ENCODE data around the gene XPO4. TPM values are rescaled to one million over a fixed set of nuclear protein-coding genes. Genes with fewer than 3 reads are reported as not detected.

XPO4 gene
- total RNA-seq, 1 donor from 2014 or later, result 32.0 TPM

DNA sequence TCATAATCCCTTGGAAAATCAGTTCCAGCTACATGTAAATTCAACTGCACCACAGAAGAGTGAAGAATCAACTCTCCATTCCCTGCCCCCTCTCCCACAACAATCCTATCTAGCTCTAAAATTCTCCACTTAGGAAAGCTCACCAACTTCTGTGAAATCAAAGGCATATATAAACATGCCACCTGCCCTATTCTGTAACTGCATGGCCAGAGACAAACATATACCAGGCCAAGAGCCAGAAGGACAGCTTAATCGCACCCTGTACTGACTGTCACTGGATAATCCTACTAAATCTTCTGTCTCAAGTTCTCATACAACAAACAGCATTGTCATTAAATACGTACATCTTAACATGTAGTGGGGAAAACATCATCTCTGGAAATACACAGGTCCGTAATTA lies 70.6 kb downstream of the XPO4 start:
- H3K27me3 ChIP-seq (ENCODE audit: low read depth), result no peaks in the 10 kb centered on the region
- no peak for DNase-seq
- H3K4me3 ChIP-seq, result peak overlapping the region; percentile 60
- peaks cover 24% of the 10 kb centered on the region for H3K4me1 ChIP-seq
- intact Hi-C loops (cut with micrococcal nuclease), result no loop called here
- H3K36me3 ChIP-seq, result peaks cover 28% of the 10 kb centered on the region
- TF ChIP-seq, protein P1, sequence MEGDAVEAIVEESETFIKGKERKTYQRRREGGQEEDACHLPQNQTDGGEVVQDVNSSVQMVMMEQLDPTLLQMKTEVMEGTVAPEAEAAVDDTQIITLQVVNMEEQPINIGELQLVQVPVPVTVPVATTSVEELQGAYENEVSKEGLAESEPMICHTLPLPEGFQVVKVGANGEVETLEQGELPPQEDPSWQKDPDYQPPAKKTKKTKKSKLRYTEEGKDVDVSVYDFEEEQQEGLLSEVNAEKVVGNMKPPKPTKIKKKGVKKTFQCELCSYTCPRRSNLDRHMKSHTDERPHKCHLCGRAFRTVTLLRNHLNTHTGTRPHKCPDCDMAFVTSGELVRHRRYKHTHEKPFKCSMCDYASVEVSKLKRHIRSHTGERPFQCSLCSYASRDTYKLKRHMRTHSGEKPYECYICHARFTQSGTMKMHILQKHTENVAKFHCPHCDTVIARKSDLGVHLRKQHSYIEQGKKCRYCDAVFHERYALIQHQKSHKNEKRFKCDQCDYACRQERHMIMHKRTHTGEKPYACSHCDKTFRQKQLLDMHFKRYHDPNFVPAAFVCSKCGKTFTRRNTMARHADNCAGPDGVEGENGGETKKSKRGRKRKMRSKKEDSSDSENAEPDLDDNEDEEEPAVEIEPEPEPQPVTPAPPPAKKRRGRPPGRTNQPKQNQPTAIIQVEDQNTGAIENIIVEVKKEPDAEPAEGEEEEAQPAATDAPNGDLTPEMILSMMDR (IDR thresholded peaks at IDR 0.05; ENCODE audit: borderline replicate concordance), result no peak
- peak overlapping the region; percentile 83 for H3K27ac ChIP-seq (replicated peaks)
- H3K9me3 ChIP-seq (replicated peaks), result no peaks in the 10 kb centered on the region

DNA sequence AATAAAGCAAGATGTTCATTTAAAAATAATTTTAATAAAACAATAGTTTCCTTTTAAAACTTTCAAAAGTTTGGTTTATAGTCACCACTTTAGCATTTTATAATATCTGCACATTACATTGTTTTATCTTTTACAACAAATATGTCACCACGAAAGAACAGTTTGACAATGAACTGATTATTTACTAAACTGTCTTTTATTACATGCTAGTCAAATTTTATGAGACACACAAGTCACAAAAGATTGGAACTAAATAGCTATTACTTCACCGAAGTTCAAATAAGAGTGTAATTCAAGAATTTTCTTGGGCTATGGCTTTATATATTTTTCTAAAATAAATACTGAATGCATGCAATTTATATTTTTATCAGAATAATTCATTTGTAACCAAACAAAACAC lies 71.3 kb downstream of the XPO4 start:
- peak overlapping the region; percentile 83 for H3K27ac ChIP-seq (replicated peaks)
- peaks cover 31% of the 10 kb centered on the region for H3K4me1 ChIP-seq

GRCh38 chr13:20828539-20829364 lies 73.8 kb downstream of the XPO4 start:
- DNase-seq, result no peak
- Histone ChIP-seq H3K9me3 (replicated peaks) (no peaks in the 10 kb centered on the region), H3K27ac (replicated peaks) (peak overlapping the region; percentile 83), H3K4me1 (peaks cover 54% of the 10 kb centered on the region), H3K4me3 (peak overlapping the region; percentile 52), H3K36me3 (peaks cover 9% of the 10 kb centered on the region), H3K27me3 (ENCODE audit: low read depth) (no peaks in the 10 kb centered on the region)
- TF ChIP-seq, protein P1 (IDR thresholded peaks at IDR 0.05; ENCODE audit: borderline replicate concordance), result peak; percentile 90
- intact Hi-C loops (cut with micrococcal nuclease), result loop anchor here (5.0 kb wide), 1 partner anchor 116 kb away; no protein-coding TSS in a partner anchor

More for the DNA sequence above, 71.3 kb downstream of the XPO4 start:
- TF ChIP-seq, protein P1 (IDR thresholded peaks at IDR 0.05; ENCODE audit: borderline replicate concordance), result no peak
- no peaks in the 10 kb centered on the region for H3K27me3 ChIP-seq (ENCODE audit: low read depth)
- intact Hi-C loops (cut with micrococcal nuclease), result no loop called here
- DNase-seq, result no peak
- peak overlapping the region; percentile 60 for H3K4me3 ChIP-seq
- H3K36me3 ChIP-seq, result peaks cover 21% of the 10 kb centered on the region
- no peaks in the 10 kb centered on the region for H3K9me3 ChIP-seq (replicated peaks)

DNA sequence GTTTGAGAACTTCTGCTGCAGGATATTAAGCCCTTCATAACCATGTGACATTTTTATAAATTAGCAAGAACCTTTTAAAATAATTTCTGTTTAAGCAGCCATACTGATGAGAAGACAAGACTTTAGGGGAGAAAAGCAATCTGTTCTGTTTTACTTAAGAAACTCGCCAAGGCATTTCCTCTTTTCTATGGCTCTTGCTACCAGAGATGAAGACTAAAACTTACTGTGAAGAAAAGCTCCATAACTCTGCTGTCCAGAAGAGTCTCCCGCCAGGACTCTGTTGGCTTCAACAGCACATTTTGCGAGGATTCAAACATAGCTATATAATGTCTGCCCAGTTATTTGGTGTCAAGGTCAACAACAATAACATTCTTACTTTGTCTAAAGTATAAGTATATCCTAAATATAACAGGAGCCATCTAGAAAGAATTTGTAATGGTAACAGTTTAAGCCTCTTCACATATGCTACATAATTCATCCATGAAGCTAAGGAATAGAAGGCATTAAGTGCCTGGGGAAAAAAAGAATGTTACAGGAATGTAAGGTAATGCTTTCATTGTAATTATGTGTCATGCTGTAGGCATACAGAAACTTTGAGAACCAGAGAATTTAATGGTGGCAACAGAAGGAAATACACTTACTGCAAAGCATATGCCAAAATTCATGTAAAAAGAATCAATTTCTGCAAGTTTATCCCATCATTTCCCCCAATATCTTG lies 75.5 kb downstream of the XPO4 start:
- DNase-seq, result no peak
- Histone ChIP-seq H3K4me1 (peaks cover 59% of the 10 kb centered on the region), H3K27ac (replicated peaks) (peak overlapping the region; percentile 83), H3K9me3 (replicated peaks) (no peaks in the 10 kb centered on the region), H3K27me3 (ENCODE audit: low read depth) (no peaks in the 10 kb centered on the region), H3K4me3 (peak overlapping the region; percentile 33), H3K36me3 (no peaks in the 10 kb centered on the region)
- intact Hi-C loops (cut with micrococcal nuclease), result loop anchor here (5.0 kb wide), 1 partner anchor 115 kb away; no protein-coding TSS in a partner anchor
- TF ChIP-seq, protein P1 (IDR thresholded peaks at IDR 0.05; ENCODE audit: borderline replicate concordance), result no peak

DNA sequence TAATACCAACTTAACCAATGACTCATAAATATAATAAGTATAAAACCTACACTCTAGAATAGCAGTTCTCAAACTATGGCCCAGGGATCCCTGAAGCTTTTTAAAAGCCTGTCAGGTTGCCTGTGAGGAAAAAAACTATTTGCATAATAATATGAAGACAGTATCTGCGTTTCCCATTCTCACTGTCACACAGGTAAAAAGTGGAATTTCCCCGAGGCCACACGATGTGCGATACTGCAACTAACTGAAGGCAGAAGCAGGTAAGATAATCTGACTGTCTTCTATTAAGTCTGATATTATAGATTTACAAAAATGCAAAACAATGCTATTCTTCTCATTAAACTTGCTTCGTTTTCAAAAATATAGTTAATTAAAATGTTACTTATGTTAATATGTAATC lies 76.2 kb downstream of the XPO4 start:
- intact Hi-C loops (cut with micrococcal nuclease), result loop anchor here (5.0 kb wide), 1 partner anchor 114 kb away; no protein-coding TSS in a partner anchor
- Histone ChIP-seq H3K27me3 (ENCODE audit: low read depth) (no peaks in the 10 kb centered on the region), H3K27ac (replicated peaks) (peak overlapping the region; percentile 83), H3K4me3 (peak overlapping the region; percentile 33), H3K4me1 (peaks cover 59% of the 10 kb centered on the region), H3K9me3 (replicated peaks) (no peaks in the 10 kb centered on the region), H3K36me3 (no peaks in the 10 kb centered on the region)
- no peak for DNase-seq
- TF ChIP-seq, protein P1 (IDR thresholded peaks at IDR 0.05; ENCODE audit: borderline replicate concordance), result no peak

Measured in left ventricle myocardium inferior (tissue), 1 donor.